Measurements from ENCODE around the gene DCDC2. TPM values are rescaled to one million over a fixed set of nuclear protein-coding genes. Genes with fewer than 3 reads are reported as not detected.

Gene DCDC2
- total RNA-seq, 4 donors from 2014 or later: 0.64 to 1.6 (median 1.2) TPM; not detected in 1

DNA sequence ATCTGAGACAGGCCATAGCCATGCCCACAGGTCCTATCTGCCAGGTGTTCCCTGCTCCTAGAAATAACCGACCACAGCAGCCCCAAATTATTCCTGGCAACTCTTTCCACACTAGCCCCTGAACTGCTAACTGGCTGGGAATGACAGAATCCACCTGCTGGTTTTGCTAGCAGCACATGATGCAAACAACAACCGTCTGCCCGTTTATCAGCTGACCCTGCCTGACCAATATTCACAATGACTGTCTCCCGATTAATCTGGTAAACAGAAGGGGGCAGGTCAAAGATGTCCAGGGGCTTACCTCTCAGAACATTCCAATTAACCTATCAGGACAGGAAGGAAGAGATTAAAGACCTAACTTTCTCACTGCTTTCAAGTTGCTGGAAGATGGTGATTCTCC is 130.3 kb downstream of the DCDC2 start:
- Histone ChIP-seq H3K27ac (no peak overlapping the region), H3K4me3 (no peak overlapping the region), H3K27me3 (no peaks in the 10 kb centered on the region), H3K9me3 (no peaks in the 10 kb centered on the region), H3K4me1 (no peaks in the 10 kb centered on the region), H3K36me3 (no peaks in the 10 kb centered on the region)
- no peak for DNase-seq
- 65% methylated on average over 4 of the region's 4 CpGs; no CpG with 5 or more reads in 1 of the 2 donors for WGBS, 2 donors (ENCODE audit: low coverage in 1 of 2)
- in situ Hi-C loops (cut with MboI; ENCODE audit: low pct_ligation_motif_present in 1 of 4, low pct_unique_long_range_greater_than_20kb in 1 of 4, low sequenced_read_pairs in 3 of 4) (no loop called here), intact Hi-C loops (cut with DNase I; ENCODE audit: low total_unique reads) (no loop called here)
- no peak for TF ChIP-seq POLR2A (IDR thresholded peaks at IDR 0.05)
- no peak for TF ChIP-seq POLR2AphosphoS5 (IDR thresholded peaks at IDR 0.05)
- TF ChIP-seq CTCF (IDR thresholded peaks at IDR 0.05): no peak
- TF ChIP-seq EP300 (IDR thresholded peaks at IDR 0.05; ENCODE audit: low read depth): no peak

- Histone ChIP-seq H3K4me3 (no peak overlapping the region), H3K27me3 (no peaks in the 10 kb centered on the region), H3K36me3 (no peaks in the 10 kb centered on the region), H3K4me1 (no peaks in the 10 kb centered on the region), H3K9me3 (no peaks in the 10 kb centered on the region), H3K27ac (no peak overlapping the region)
- in situ Hi-C loops (cut with MboI; ENCODE audit: low pct_ligation_motif_present in 1 of 4, low pct_unique_long_range_greater_than_20kb in 1 of 4, low sequenced_read_pairs in 3 of 4) (no loop called here), intact Hi-C loops (cut with DNase I; ENCODE audit: low total_unique reads) (no loop called here)
- 78 to 88% methylated on average over 3 of the region's 3 CpGs for WGBS, 2 donors (ENCODE audit: low coverage in 1 of 2)
- TF ChIP-seq POLR2A (IDR thresholded peaks at IDR 0.05) (no peak), POLR2AphosphoS5 (IDR thresholded peaks at IDR 0.05) (no peak), EP300 (IDR thresholded peaks at IDR 0.05; ENCODE audit: low read depth) (no peak), CTCF (IDR thresholded peaks at IDR 0.05) (no peak)
- no peak for DNase-seq
Observed at GRCh38 chr6:24226541-24226940, 131.3 kb downstream of the DCDC2 start.

DNA sequence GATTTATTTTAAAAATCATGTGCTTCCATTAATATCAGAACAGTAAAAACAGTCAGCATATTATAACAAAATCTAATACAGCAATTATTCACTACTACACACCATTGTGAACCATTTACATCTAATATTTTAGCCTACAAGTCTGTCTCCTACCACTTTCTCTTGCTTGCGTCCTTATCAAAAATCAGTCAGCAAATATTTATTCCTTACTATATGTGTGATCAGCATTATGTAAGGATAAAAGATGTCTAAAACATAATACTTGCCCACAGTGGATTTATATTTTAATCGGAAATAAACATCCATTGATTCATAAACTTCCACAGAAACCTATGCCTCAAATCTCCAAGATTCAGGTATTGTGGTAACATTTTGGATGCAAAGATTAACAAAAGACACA is 132.0 kb downstream of the DCDC2 start:
- no peaks in the 10 kb centered on the region for H3K9me3 ChIP-seq
- H3K27me3 ChIP-seq: no peaks in the 10 kb centered on the region
- 81 to 94% methylated on average over 2 of the region's 2 CpGs for WGBS, 2 donors (ENCODE audit: low coverage in 1 of 2)
- H3K4me1 ChIP-seq: no peaks in the 10 kb centered on the region
- in situ Hi-C loops (cut with MboI; ENCODE audit: low pct_ligation_motif_present in 1 of 4, low pct_unique_long_range_greater_than_20kb in 1 of 4, low sequenced_read_pairs in 3 of 4) (no loop called here), intact Hi-C loops (cut with DNase I; ENCODE audit: low total_unique reads) (no loop called here)
- H3K27ac ChIP-seq: no peak overlapping the region
- TF ChIP-seq POLR2AphosphoS5 (IDR thresholded peaks at IDR 0.05): no peak
- H3K36me3 ChIP-seq: no peaks in the 10 kb centered on the region
- DNase-seq: no peak
- H3K4me3 ChIP-seq: no peak overlapping the region

DNA sequence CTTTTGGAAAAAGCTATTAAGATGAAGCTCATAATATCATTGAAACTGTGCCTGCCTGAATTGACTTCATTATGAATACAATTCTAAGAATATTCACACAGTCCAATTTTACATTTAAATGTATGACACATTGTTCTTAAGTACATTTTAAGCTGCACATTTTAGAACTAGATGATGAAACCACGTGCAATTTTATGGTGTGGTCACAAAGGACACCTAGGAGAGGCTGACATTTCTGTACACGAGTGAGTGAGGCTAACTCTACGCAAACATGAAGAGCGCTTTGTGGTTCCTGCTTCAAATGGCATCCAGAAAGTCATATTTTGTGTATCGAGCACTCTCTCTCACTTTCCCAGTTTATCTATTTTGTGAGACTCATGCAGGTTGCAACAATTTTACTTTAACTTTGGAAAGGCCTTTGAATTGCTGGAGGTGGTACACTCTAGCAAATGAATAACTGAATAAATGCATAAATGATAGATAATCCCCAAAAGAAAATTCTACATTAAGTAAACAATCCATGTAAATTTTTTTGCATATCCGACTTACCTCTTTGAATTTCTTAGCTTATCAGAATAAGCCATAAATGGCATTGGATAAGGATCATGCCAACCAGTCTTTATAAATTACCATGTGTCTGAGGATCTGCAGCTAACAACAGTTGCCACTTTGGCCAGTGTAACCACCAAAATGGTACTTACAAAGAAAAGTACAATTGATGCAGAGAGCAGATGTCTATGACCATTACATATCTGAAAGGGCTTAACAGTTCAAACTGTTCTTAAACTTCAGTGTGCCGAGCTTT is 134.5 kb downstream of the DCDC2 start:
- Histone ChIP-seq H3K27me3 (no peaks in the 10 kb centered on the region), H3K9me3 (no peaks in the 10 kb centered on the region), H3K36me3 (no peaks in the 10 kb centered on the region), H3K27ac (no peak overlapping the region), H3K4me1 (no peaks in the 10 kb centered on the region), H3K4me3 (no peak overlapping the region)
- DNase-seq: no peak
- TF ChIP-seq POLR2AphosphoS5 (IDR thresholded peaks at IDR 0.05) (no peak), EP300 (IDR thresholded peaks at IDR 0.05; ENCODE audit: low read depth) (no peak), CTCF (IDR thresholded peaks at IDR 0.05) (no peak), POLR2A (IDR thresholded peaks at IDR 0.05) (no peak)
- WGBS, 2 donors (ENCODE audit: low coverage in 1 of 2): 62 to 65% methylated on average over 6 to 7 of the region's 7 CpGs
- intact Hi-C loops (cut with DNase I; ENCODE audit: low total_unique reads): no loop called here
- in situ Hi-C loops (cut with MboI; ENCODE audit: low pct_ligation_motif_present in 1 of 4, low pct_unique_long_range_greater_than_20kb in 1 of 4, low sequenced_read_pairs in 3 of 4): no loop called here

Measured in transverse colon (tissue), 4 donors.